Activated CD8-positive, alpha-beta memory T cell treated with anti-CD3 and anti-CD28 coated beads for 36 hours (primary cell): ENCODE results near the gene MAEA. TPM values are rescaled to one million over a fixed set of nuclear protein-coding genes. Genes with fewer than 3 reads are reported as not detected.

Experiments used
- total RNA-seq, 2 experiments: library from RNA; stranded (reverse); gene quantifications; one replicate each; pipeline ENCODE4 v1.2.3, GENCODE V29; 2021

Gene MAEA
- total RNA-seq, 2 experiments from 2014 or later: 54.6 to 57.2 TPM

Other genes with a start within 250 kb of the MAEA start
- gene RNF212, start 176.3 kb upstream of the MAEA start, total RNA-seq: 1 to 10 TPM; 1.1 to 1.6 TPM
- 1 to 10 TPM; 3.2 to 4.2 TPM for gene SPON2, start 117.3 kb upstream of the MAEA start, total RNA-seq
- 100 to 1,000 TPM; 129 to 133 TPM for gene CTBP1, start 40.8 kb upstream of the MAEA start, total RNA-seq
- 10 to 100 TPM; 15.2 to 17.0 TPM for gene UVSSA, start 57.3 kb downstream of the MAEA start, total RNA-seq
- not detected for gene NKX1-1, start 116.6 kb downstream of the MAEA start, total RNA-seq